Measurements from ENCODE around the gene NTN4.

The NTN4 gene

DNA sequence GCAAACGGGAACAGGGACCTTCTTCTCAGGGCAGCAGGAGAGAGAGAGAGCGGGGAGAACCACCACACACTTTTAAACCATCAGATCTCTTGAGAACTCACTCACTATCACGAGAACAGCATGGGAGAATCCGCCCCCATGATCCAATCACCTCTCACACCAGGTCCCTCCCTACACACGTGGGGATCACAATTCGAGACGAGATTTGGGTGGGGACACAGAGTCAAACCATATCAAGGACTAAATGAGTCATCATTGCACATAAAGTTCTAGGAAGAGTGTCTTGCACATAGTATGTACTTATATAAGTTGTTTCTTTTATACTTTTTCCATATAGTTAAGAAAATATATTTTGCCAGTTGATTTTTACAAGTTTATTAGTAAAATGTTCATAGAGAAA, 17.6 kb upstream of the NTN4 start:
- Histone ChIP-seq H3K79me2 (ENCODE audit: insufficient read depth, low read length) (no peaks in the 10 kb centered on the region), H3K27me3 (ENCODE audit: insufficient read depth, low read length) (no peaks in the 10 kb centered on the region), H3K9ac (ENCODE audit: low read length) (no peak overlapping the region), H2AFZ (ENCODE audit: low read length) (no peak overlapping the region), H3K4me2 (ENCODE audit: low read length) (no peak overlapping the region), H3K9me2 (ENCODE audit: low read depth, low read length) (no peaks in the 10 kb centered on the region), H4K20me1 (ENCODE audit: insufficient read depth, low read length) (no peaks in the 10 kb centered on the region), H3F3A (ENCODE audit: insufficient read depth, low read length) (no peaks in the 10 kb centered on the region), H3K4me3 (ENCODE audit: low read depth, low read length, poor library complexity, severe bottlenecking) (no peak overlapping the region), H3K27ac (ENCODE audit: low read depth, low read length, poor library complexity, severe bottlenecking) (no peak overlapping the region), H3K36me3 (ENCODE audit: insufficient read depth, low read length) (no peaks in the 10 kb centered on the region), H3K4me1 (ENCODE audit: insufficient read depth, low read length, severe bottlenecking) (no peaks in the 10 kb centered on the region), H3K9me3 (ENCODE audit: low read length) (no peaks in the 10 kb centered on the region)
- TF ChIP-seq EZH2 (IDR thresholded peaks at IDR 0.05; ENCODE audit: borderline replicate concordance, low read length), result no peak
- TF ChIP-seq, protein P1, sequence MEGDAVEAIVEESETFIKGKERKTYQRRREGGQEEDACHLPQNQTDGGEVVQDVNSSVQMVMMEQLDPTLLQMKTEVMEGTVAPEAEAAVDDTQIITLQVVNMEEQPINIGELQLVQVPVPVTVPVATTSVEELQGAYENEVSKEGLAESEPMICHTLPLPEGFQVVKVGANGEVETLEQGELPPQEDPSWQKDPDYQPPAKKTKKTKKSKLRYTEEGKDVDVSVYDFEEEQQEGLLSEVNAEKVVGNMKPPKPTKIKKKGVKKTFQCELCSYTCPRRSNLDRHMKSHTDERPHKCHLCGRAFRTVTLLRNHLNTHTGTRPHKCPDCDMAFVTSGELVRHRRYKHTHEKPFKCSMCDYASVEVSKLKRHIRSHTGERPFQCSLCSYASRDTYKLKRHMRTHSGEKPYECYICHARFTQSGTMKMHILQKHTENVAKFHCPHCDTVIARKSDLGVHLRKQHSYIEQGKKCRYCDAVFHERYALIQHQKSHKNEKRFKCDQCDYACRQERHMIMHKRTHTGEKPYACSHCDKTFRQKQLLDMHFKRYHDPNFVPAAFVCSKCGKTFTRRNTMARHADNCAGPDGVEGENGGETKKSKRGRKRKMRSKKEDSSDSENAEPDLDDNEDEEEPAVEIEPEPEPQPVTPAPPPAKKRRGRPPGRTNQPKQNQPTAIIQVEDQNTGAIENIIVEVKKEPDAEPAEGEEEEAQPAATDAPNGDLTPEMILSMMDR (IDR thresholded peaks at IDR 0.05; ENCODE audit: low read length), result no peak

DNA sequence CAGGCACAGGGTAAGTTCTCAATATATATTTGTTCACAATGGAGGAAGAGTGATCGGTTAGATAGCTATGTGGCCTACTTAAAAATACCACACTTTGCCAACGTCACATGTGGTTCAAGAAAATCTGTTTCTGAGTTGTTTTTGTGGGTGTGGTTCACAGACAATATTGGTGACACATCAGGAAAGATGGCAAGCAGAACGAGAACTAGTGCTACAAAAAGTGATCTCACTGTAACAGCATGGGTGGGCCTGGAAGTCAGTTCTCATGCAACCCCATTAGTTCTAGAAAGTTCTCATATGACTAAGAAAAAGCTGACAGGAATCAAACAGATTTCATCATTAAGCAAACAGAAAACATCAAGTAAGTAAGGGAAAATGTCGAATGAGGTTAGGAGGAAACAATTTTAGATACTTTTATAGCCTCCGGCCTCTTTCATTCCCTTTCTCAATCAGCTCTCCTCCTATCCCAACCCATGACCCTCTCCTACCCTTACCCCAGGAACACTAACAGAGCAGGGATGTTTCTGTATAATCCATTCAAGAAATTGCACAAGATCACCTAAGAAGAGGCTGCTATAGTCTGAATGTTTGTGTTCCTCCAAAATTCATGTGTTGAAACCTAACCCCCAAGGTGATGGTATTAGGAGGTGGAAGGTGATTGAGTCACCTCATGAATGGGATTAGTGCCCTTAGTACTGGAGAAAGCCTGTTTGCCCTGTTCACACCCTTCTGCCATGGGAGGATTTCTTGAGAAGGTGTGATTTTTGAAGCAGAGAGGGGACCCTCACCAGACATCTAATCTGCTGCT, 15.5 kb upstream of the NTN4 start:
- Histone ChIP-seq H4K20me1 (ENCODE audit: insufficient read depth, low read length) (no peaks in the 10 kb centered on the region), H3K4me3 (ENCODE audit: low read depth, low read length, poor library complexity, severe bottlenecking) (no peak overlapping the region), H2AFZ (ENCODE audit: low read length) (no peak overlapping the region), H3F3A (ENCODE audit: insufficient read depth, low read length) (no peaks in the 10 kb centered on the region), H3K27me3 (ENCODE audit: insufficient read depth, low read length) (no peaks in the 10 kb centered on the region), H3K36me3 (ENCODE audit: insufficient read depth, low read length) (no peaks in the 10 kb centered on the region), H3K27ac (ENCODE audit: low read depth, low read length, poor library complexity, severe bottlenecking) (no peak overlapping the region), H3K9me3 (ENCODE audit: low read length) (no peaks in the 10 kb centered on the region), H3K9me2 (ENCODE audit: low read depth, low read length) (no peaks in the 10 kb centered on the region), H3K4me1 (ENCODE audit: insufficient read depth, low read length, severe bottlenecking) (no peaks in the 10 kb centered on the region), H3K79me2 (ENCODE audit: insufficient read depth, low read length) (no peaks in the 10 kb centered on the region), H3K4me2 (ENCODE audit: low read length) (no peak overlapping the region), H3K9ac (ENCODE audit: low read length) (no peak overlapping the region)
- TF ChIP-seq EZH2 (IDR thresholded peaks at IDR 0.05; ENCODE audit: borderline replicate concordance, low read length), result no peak
- TF ChIP-seq, protein P1 (IDR thresholded peaks at IDR 0.05; ENCODE audit: low read length), result no peak

DNA sequence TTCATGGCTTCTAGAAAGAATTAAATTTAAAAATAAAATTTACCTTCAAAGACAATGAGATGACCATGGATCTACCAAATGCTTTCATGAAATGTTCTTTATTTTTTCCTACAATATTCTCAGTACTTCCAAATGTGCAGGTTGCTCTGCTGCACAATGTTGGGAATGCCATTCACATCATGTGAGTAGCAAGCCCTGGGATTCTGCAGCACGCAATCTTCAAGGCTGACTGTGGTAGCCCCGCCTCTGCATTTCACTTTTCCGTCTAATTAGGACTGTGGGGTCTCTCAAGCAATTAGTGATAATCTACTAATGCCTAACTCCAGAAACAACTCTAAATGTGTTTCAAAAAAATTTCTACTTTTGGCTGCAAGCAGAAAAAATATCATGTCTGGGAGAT, 13.7 kb upstream of the NTN4 start:
- Histone ChIP-seq H3K9me2 (ENCODE audit: low read depth, low read length) (no peaks in the 10 kb centered on the region), H4K20me1 (ENCODE audit: insufficient read depth, low read length) (no peaks in the 10 kb centered on the region), H3K27me3 (ENCODE audit: insufficient read depth, low read length) (no peaks in the 10 kb centered on the region), H3K79me2 (ENCODE audit: insufficient read depth, low read length) (no peaks in the 10 kb centered on the region), H3K4me1 (ENCODE audit: insufficient read depth, low read length, severe bottlenecking) (no peaks in the 10 kb centered on the region), H3K9me3 (ENCODE audit: low read length) (no peaks in the 10 kb centered on the region), H3K4me3 (ENCODE audit: low read depth, low read length, poor library complexity, severe bottlenecking) (no peak overlapping the region), H3K36me3 (ENCODE audit: insufficient read depth, low read length) (no peaks in the 10 kb centered on the region), H3K4me2 (ENCODE audit: low read length) (no peak overlapping the region), H2AFZ (ENCODE audit: low read length) (no peak overlapping the region), H3K27ac (ENCODE audit: low read depth, low read length, poor library complexity, severe bottlenecking) (no peak overlapping the region), H3K9ac (ENCODE audit: low read length) (no peak overlapping the region), H3F3A (ENCODE audit: insufficient read depth, low read length) (no peaks in the 10 kb centered on the region)
- no peak for TF ChIP-seq EZH2 (IDR thresholded peaks at IDR 0.05; ENCODE audit: borderline replicate concordance, low read length)
- TF ChIP-seq, protein P1 (IDR thresholded peaks at IDR 0.05; ENCODE audit: low read length), result no peak

Measured in OCI-LY1 (cell line).